GM12892 (cell line): ENCODE results near the gene RHOT1.

Experiments used
- DNase-seq: peaks from one replicate; pipeline ENCODE4 v3.0.0; 2011; ENCODE audit not compliant: insufficient read length
- FAIRE-seq: peaks from 2 replicates; lab custom pipeline; 2011; peaks lifted over from hg19 to GRCh38; lab: Jason Lieb, UNC
- POLR2A ChIP-seq: IDR thresholded peaks from 2 replicates; pipeline ENCODE4 v1.6.1; 2011; ENCODE audit warnings: low read depth, low read length, control low read depth
- POLR2AphosphoS5 ChIP-seq: IDR thresholded peaks from 2 replicates; pipeline ENCODE4 v1.6.1; 2011; ENCODE audit warnings: low read depth, low read length, control low read depth
- TAF1 ChIP-seq: IDR thresholded peaks from 2 replicates; pipeline ENCODE4 v1.6.1; 2011; ENCODE audit warnings: low read depth, mild to moderate bottlenecking, control low read depth, low read length, borderline replicate concordance

Gene RHOT1

DNA sequence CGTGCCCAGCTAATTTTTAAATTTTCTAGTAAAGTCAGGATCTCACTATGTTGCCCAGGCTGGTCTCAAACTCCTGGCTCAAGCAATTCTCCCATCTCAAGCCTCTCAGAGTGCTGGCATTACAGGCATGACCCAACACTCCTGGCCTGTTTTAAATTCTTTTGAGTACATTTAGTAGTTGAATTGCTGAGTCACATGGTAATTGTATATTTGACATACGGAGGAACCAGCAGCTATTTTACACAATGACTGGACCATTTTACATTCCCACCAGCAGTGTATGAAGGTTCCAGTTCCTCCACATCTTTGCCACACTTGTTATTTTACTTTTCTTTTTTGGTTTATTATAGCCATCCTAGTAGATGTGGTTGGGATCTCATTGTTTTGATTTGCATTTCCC lies 43.6 kb downstream of the RHOT1 start:
- no peak for FAIRE-seq
- DNase-seq: no peak
- TF ChIP-seq TAF1 (no peak), POLR2AphosphoS5 (no peak), POLR2A (no peak)

DNA sequence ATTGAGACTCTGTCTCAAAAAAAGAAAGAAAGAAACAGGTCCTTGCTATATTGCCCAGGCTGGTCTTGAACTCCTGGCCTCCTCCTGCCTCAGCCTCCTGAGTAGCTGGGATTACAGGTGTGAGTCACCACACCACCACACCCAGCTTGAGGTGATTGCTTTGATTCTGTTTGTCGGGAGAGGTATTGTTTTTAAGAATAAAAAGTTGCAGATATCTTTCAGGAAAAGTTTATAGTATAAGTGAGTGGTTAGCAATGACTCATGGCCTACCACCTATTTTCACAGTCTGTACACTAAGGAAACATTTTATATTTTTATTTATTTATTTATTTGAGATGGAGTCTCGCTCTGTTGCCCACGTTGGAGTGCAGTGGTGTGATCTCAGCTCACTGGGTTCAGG lies 45.0 kb downstream of the RHOT1 start:
- DNase-seq: no peak
- TF ChIP-seq TAF1: no peak
- no peak for TF ChIP-seq POLR2A
- TF ChIP-seq POLR2AphosphoS5: no peak
- no peak for FAIRE-seq

DNA sequence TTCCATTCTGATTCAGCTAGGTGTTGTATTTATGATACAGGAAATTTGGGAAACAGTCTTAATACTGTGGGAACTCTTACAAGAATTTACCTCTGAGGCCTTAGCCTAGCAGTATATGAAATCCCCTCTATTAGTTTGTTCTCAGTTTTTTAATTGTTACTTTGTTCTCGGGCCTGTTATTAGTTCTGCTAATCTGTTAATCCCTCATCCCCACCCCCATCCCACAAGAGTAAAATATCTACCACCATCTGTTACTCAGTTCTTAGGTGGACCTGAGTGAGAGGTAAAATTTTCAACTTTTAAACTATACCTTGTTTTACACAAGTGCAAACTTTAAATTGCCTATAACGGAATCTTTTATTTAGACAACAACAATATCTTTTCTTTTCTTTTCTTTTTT lies 47.0 kb downstream of the RHOT1 start:
- no peak for FAIRE-seq
- TF ChIP-seq POLR2A: no peak
- no peak for TF ChIP-seq POLR2AphosphoS5
- no peak for TF ChIP-seq TAF1
- no peak for DNase-seq

DNA sequence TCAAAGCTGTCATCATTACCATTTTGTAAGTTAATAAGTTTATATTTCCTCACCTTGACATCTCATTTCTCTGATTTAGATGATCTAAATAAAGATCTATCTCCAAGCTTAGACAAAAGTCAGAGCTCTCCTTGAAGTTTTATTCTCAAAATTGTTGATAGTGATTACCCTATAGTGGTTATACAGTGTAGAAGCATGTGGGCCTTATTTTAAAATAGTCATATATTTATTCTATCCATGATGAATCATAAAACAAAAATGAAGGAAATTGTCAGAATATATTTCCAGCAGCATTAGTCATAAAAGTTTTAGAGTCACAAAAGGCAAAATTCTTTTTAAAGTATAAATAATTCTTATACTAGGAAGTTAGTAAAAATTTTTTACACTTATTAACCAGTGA lies 49.0 kb downstream of the RHOT1 start:
- no peak for DNase-seq
- TF ChIP-seq POLR2AphosphoS5 (no peak), POLR2A (no peak), TAF1 (no peak)
- FAIRE-seq: no peak

DNA sequence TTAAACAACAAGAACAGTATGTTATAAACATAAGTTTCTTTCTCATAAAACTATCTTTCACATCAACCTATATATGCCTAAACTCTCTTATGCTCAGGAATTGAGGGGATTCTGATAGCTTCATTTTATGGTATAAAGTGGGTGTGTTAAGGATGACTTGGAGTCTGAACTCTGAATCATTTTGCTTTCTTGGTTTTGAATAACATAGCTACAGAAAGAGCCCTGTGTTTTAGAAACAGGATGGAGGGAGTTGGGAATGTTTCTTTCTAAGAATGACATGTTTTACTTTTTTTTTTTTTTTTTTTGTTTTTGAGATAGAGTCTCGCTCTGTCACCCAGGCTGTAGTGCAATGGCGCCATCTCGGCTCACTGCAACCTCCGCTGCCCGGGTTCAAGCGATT lies 50.1 kb downstream of the RHOT1 start:
- DNase-seq (no peak), FAIRE-seq (no peak)
- TF ChIP-seq TAF1: no peak
- no peak for TF ChIP-seq POLR2AphosphoS5
- TF ChIP-seq POLR2A: no peak

DNA sequence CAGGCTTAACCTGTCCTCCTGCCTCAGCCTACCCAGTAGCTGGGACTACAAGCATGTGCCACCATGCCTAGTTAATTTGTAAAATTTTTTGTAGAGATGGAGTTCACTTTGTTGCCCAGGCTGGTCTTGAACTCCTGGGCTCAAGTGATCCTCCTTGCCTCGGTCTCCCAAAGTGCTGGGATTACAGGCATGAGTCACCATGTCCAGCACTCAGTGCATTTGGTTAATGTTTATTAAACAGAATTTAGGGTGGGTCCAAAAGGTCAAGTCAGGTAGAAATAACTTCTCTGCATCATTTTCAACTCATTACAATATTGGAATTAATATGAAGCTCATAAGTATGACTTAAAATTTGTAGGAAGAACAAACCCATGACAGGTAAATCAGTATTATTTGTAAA lies 55.7 kb downstream of the RHOT1 start:
- no peak for TF ChIP-seq POLR2AphosphoS5
- TF ChIP-seq TAF1: no peak
- TF ChIP-seq POLR2A: no peak
- FAIRE-seq: no peak
- no peak for DNase-seq

DNA sequence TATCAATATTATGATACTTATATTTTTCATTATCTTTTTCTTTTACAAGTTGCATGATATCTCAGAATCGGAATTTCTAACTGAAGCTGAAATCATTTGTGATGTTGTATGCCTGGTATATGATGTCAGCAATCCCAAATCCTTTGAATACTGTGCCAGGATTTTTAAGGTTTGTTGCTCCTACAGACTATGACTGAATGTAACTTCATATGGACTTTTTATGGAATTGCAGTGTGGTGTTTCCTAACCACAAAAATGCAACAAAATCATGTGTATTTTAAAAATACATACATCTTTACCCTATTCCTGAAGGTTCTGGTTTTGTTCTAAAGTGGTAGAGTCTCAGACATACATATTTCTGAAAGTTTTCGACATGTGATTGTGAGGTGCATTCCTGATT lies 64.6 kb downstream of the RHOT1 start:
- TF ChIP-seq POLR2A (no peak), TAF1 (no peak), POLR2AphosphoS5 (no peak)
- FAIRE-seq: no peak
- DNase-seq: no peak

DNA sequence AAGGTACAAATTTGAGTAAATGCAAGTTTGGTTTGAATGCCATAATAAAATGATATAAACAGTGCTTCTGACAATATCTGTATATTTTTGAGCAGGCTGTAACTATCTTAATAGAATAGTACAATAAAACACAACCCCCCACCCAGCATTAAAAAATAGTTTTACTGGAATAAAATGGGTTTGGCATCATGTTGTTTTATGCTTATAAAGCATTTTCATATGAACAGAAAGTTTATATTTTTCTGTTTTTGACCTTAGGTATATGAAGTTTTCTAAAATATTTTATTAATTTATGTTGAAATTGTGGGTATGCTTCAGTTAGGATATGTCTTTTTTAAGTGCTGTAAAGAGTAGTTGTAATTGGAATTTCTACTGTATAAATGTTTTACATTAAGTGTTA lies 66.1 kb downstream of the RHOT1 start:
- FAIRE-seq (no peak), DNase-seq (no peak)
- TF ChIP-seq POLR2AphosphoS5 (no peak), TAF1 (no peak), POLR2A (no peak)

DNA sequence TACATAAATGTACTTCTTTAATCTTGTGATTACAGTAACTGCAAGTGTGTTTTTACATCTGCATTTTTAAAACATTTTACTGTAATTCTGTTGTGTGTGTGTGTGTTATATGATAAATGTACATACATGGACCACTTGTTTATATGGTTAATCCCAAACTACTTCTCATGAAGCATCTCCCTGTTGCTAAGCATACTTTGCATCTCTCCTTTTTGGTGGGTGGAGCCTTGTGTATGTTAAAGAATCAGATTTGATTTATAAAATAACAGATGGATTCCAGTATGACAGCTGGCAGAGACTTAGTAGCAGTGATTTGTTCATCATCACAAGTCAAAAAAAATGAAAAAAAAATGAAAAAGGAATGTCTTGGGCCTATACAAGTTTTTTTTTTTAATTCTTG lies 67.3 kb downstream of the RHOT1 start:
- no peak for FAIRE-seq

DNA sequence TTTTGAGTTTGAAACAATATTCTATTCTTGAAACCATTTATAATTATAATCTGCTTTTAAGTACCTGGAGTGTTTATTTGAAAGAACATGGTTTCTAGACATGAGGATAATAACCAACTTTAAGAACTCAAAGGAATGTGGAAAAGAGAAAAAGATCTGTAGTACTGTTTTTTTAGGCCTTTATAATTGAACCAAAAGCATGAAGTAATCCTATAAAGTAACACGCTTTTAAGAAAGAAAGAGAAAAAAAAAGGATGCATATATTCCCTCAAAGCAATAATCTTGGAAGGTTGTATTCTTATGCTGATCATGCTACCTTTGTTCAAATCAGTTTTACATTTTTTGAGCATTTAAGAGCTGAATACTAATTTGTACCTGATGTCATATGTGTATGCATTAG lies 69.4 kb downstream of the RHOT1 start:
- DNase-seq (no peak), FAIRE-seq (no peak)
- no peak for TF ChIP-seq TAF1
- TF ChIP-seq POLR2A: no peak
- no peak for TF ChIP-seq POLR2AphosphoS5

More for the DNA sequence above, 67.3 kb downstream of the RHOT1 start:
- DNase-seq: no peak
- no peak for TF ChIP-seq POLR2AphosphoS5
- no peak for TF ChIP-seq TAF1
- no peak for TF ChIP-seq POLR2A

DNA sequence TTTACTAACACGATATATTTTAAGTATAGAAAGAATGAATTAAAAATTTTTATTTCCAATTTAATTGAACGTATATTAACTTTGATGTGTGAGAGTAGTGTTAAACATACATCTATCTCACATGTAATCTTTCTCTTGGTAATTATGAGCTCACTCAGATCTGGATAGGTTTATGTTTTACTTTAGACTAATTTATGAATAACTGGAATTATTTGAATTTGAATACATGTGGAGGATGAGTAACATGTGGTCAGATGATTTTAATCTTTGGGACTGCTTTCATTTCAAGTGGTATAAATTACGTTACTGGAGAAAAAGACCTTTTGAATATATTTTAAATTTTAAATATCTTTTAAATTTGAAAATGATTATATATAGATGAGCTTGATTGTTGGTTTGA lies 73.4 kb downstream of the RHOT1 start:
- TF ChIP-seq POLR2AphosphoS5: no peak
- TF ChIP-seq TAF1: no peak
- no peak for TF ChIP-seq POLR2A
- no peak for FAIRE-seq
- DNase-seq: no peak

DNA sequence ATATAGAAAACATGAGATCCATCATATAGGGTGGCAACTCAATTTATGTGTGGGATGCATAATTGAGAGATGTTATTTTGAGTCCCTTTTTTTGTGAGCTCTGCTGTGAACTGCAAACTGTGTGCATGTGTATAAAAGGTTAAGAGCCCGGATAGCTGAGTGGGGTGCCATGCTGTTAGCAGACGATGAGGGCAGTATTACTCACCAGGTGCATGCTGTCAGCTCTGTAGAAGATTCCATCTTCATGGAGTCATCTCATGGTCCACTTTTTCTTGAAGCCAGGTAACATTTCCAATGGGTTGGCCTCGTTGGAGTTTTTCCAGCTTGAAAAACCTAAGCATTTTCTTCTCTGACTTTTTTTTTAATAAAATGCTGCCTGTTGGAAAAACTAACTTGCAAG lies 80.3 kb downstream of the RHOT1 start:
- TF ChIP-seq POLR2AphosphoS5: no peak
- no peak for TF ChIP-seq POLR2A
- no peak for DNase-seq
- peak; percentile 58 for FAIRE-seq

DNA sequence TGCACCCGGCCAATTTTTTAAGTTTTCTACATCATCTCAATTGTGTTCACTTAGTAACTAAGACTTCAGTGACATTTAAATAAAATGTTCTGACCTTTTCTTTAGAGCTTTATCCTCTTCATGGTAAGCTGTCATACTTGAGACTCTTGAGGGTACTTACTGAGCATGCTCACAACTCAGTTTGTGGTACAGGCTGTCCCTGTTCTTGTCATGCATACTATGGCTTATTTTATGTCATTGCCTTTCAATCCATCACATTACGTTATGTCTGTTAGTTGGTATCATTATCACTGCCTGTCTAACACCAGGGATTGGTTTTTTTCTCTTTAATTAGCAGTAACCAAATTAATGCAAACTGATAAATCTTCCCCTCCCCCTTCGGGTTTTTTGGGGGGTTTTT lies 81.4 kb downstream of the RHOT1 start:
- FAIRE-seq: no peak
- no peak for TF ChIP-seq POLR2A
- TF ChIP-seq POLR2AphosphoS5: no peak
- no peak for TF ChIP-seq TAF1

More for the DNA sequence above, 81.4 kb downstream of the RHOT1 start:
- no peak for DNase-seq
